Upper lobe of left lung (tissue), 6 donors: ENCODE results near the gene TRAK2. TPM values are rescaled to one million over a fixed set of nuclear protein-coding genes. Genes with fewer than 3 reads are reported as not detected.

Source experiments
- ATAC-seq, 2 donors: fragments of 200-7000 bp; cut with Tn5 transposase; one replicate each; pipeline ENCODE4 v1.9.1; 2022; ENCODE audit warnings: mild to moderate bottlenecking in 2 of 2, moderate library complexity in 2 of 2; ENCODE audit not compliant: low FRiP score in 2 of 2
- DNase-seq, 2 donors: peaks; one replicate each; pipeline ENCODE4 v3.0.0-alpha.2; 2019 to 2020
- H3K27ac ChIP-seq, 4 donors: fragments of 200-600 bp; sonication (generic); one replicate each; pipeline ENCODE4 v1.5.1; 2016 to 2019
- H3K27me3 ChIP-seq, 4 donors: fragments of 200-600 bp; sonication (generic); one replicate each; pipeline ENCODE4 v1.5.1; 2017 to 2019
- H3K36me3 ChIP-seq, 4 donors: fragments of 200-600 bp; sonication (generic); one replicate each; pipeline ENCODE4 v1.5.1; 2016 to 2019
- H3K4me1 ChIP-seq, 4 donors: fragments of 200-600 bp; sonication (generic); one replicate each; pipeline ENCODE4 v1.5.1; 2018 to 2019
- H3K4me3 ChIP-seq, 4 donors: fragments of 200-600 bp; sonication (generic); one replicate each; pipeline ENCODE4 v1.5.1; 2017 to 2019; ENCODE audit warnings: mild to moderate bottlenecking in 2 of 4, moderate library complexity in 1 of 4
- H3K9me3 ChIP-seq, 4 donors: fragments of 200-600 bp; sonication (generic); one replicate each; pipeline ENCODE4 v1.5.1; 2018 to 2019
- CTCF ChIP-seq, 6 experiments: fragments of 450-650 bp in 4 of 6; fragments of 200-600 bp in 2 of 6; sonication (generic) in 2 of 6; IDR thresholded peaks; one replicate each; pipeline ENCODE4 v1.5.1; 2016 to 2019; ENCODE audit warnings: antibody characterized with exemption in 6 of 6
- EP300 ChIP-seq, 4 donors: sonication (generic); formaldehyde crosslinking; IDR thresholded peaks; one replicate each; pipeline ENCODE4 v1.5.1; 2017; ENCODE audit warnings: antibody characterized with exemption in 4 of 4, control low read depth in 2 of 4
- POLR2A ChIP-seq, 4 donors: fragments of 450-650 bp; IDR thresholded peaks; one replicate each; pipeline ENCODE4 v1.5.1; 2016 to 2017; ENCODE audit warnings: antibody characterized with exemption in 4 of 4, mild to moderate bottlenecking in 2 of 4
- POLR2AphosphoS5 ChIP-seq, 2 donors: sonication (generic); formaldehyde crosslinking; IDR thresholded peaks; one replicate each; pipeline ENCODE4 v1.5.1; 2017; ENCODE audit warnings: antibody characterized with exemption in 2 of 2
- WGBS, 2 donors: methylation state at CpG; one replicate each; pipeline ENCODE4 v1.1.5; 2017 to 2018; 5-methylcytosine and 5-hydroxymethylcytosine counted together
- total RNA-seq, 6 donors: library from RNA; depleted of rRNA in 4 of 6; stranded (reverse); fragments of >200 nt in 4 of 6; gene quantifications; one replicate each; pipeline versions ENCODE4 v1.1.0 to v1.2.1, GENCODE V29; 2016 to 2021
- donor health status: DM: no; HTN: no; CAD: no; lungs with moderate emphysema.
- donor health status: DM: no; HTN: yes; CAD: no; lungs with severe emphysema.

TRAK2 gene
- total RNA-seq, 6 donors from 2014 or later = 23.5 to 58.7 (median 47.0) TPM

- Histone ChIP-seq H3K36me3 (no peaks in the 10 kb centered on the region), H3K27me3 (no peaks in the 10 kb centered on the region), H3K4me1 (peaks cover 28 to 72% (median 43%) of the 10 kb centered on the region in 4 donors), H3K9me3 (no peaks in the 10 kb centered on the region), H3K27ac (peak overlapping the region in 3 of 4 donors; percentile 12 to 77 (median 32)), H3K4me3 (no peak overlapping the region)
- no peak for DNase-seq
- WGBS, 2 donors = 24 to 26% methylated on average over 3 of the region's 3 CpGs
- TF ChIP-seq POLR2AphosphoS5 (IDR thresholded peaks at IDR 0.05) (peak in 1 of 2 donors; percentile 57), POLR2A (IDR thresholded peaks at IDR 0.05) (no peak), EP300 (IDR thresholded peaks at IDR 0.05) (no peak)
- peak in 1 of 2 donors; percentile 73 for ATAC-seq
Observed at GRCh38 chr2:201406077-201406662, 45.1 kb downstream of the TRAK2 start.

DNA sequence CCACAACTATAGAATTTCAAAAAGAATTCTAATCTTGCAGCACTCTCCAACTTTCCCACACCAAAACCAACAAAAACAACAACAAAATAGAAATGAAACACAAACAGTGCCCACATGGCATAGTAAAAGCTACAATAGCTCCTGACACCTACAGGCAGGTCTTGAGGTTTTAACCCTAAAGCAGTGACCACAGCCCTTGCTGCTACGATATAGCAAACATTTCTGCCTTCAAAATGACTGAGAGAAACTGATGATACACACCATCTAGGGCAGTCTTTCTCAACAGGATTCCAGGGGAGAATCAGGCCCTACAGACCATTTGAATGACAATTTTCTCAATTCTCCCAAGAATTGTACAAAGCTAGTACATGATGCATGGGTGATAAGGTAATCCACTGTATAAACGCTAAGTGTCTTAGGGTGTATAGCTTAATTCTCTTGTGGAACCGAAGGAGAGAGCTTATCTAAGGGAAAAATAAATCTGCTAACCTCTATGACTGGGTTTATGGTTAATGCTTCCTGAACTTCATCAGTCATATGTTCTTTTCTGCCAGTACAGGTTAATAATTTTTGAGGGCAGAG, 46.5 kb downstream of the TRAK2 start:
- Histone ChIP-seq H3K4me3 (no peak overlapping the region), H3K27me3 (no peaks in the 10 kb centered on the region), H3K9me3 (no peaks in the 10 kb centered on the region), H3K4me1 (peaks cover 28 to 63% (median 43%) of the 10 kb centered on the region in 4 donors), H3K36me3 (peaks cover 0 to 3% (median 0%) of the 10 kb centered on the region in 4 donors), H3K27ac (peak overlapping the region in 2 of 4 donors; percentile 32 to 77)
- ATAC-seq (no peak), DNase-seq (no peak)
- TF ChIP-seq CTCF (IDR thresholded peaks at IDR 0.05) (no peak), POLR2AphosphoS5 (IDR thresholded peaks at IDR 0.05) (no peak), POLR2A (IDR thresholded peaks at IDR 0.05) (no peak), EP300 (IDR thresholded peaks at IDR 0.05) (no peak)
- WGBS, 2 donors = 68 to 70% methylated on average over 3 of the region's 3 CpGs

GRCh38 chr2:201403880-201404279, 47.4 kb downstream of the TRAK2 start:
- WGBS, 2 donors = 70 to 71% methylated on average over 3 of the region's 3 CpGs
- Histone ChIP-seq H3K9me3 (no peaks in the 10 kb centered on the region), H3K27ac (peak overlapping the region in 1 of 4 donors; percentile 5), H3K4me1 (peaks cover 28 to 56% (median 41%) of the 10 kb centered on the region in 4 donors), H3K4me3 (no peak overlapping the region), H3K36me3 (peaks cover 0 to 9% (median 2%) of the 10 kb centered on the region in 4 donors), H3K27me3 (no peaks in the 10 kb centered on the region)
- ATAC-seq (no peak), DNase-seq (no peak)
- TF ChIP-seq CTCF (IDR thresholded peaks at IDR 0.05) = no peak
- no peak for TF ChIP-seq EP300 (IDR thresholded peaks at IDR 0.05)
- TF ChIP-seq POLR2AphosphoS5 (IDR thresholded peaks at IDR 0.05) = no peak
- no peak for TF ChIP-seq POLR2A (IDR thresholded peaks at IDR 0.05)

- Histone ChIP-seq H3K27me3 (no peaks in the 10 kb centered on the region), H3K4me1 (peaks cover 28 to 56% (median 41%) of the 10 kb centered on the region in 4 donors), H3K27ac (no peak overlapping the region), H3K4me3 (no peak overlapping the region), H3K9me3 (no peaks in the 10 kb centered on the region), H3K36me3 (peaks cover 0 to 16% (median 4%) of the 10 kb centered on the region in 4 donors)
- DNase-seq = no peak
- ATAC-seq = no peak
- WGBS, 2 donors = 72 to 78% methylated on average over 6 of the region's 6 CpGs
- no peak for TF ChIP-seq POLR2AphosphoS5 (IDR thresholded peaks at IDR 0.05)
- TF ChIP-seq CTCF (IDR thresholded peaks at IDR 0.05) = no peak
- TF ChIP-seq POLR2A (IDR thresholded peaks at IDR 0.05) = no peak
- no peak for TF ChIP-seq EP300 (IDR thresholded peaks at IDR 0.05)
Observed at GRCh38 chr2:201402651-201403562, 48.4 kb downstream of the TRAK2 start.

DNA sequence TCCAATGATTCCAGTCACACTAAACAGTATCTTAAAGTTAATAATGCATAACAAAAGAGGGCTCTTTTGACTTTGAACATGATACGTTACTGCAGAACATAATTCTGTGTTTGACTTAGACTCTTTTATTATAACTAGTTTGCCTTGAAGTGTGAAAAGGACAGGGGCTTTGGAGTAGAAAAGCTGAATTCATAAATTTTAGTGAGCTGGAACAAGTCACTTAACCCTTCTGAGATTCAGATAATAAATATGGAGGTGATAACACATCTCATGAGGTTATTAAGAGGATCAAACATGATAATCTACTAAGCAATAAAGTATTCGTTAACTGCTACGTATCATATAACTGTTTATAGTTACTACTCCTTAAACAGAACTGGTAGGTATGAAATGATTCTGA, 49.4 kb downstream of the TRAK2 start:
- H3K27me3 ChIP-seq = no peaks in the 10 kb centered on the region
- no peaks in the 10 kb centered on the region for H3K9me3 ChIP-seq
- H3K4me1 ChIP-seq = peaks cover 23 to 51% (median 37%) of the 10 kb centered on the region in 4 donors
- H3K4me3 ChIP-seq = no peak overlapping the region
- no peak for DNase-seq
- 91 to 95% methylated on average over 3 of the region's 3 CpGs for WGBS, 2 donors
- H3K36me3 ChIP-seq = peaks cover 0 to 27% (median 12%) of the 10 kb centered on the region in 4 donors
- no peak for TF ChIP-seq POLR2A (IDR thresholded peaks at IDR 0.05)
- no peak for TF ChIP-seq CTCF (IDR thresholded peaks at IDR 0.05)
- no peak for TF ChIP-seq POLR2AphosphoS5 (IDR thresholded peaks at IDR 0.05)
- TF ChIP-seq EP300 (IDR thresholded peaks at IDR 0.05) = no peak
- no peak overlapping the region for H3K27ac ChIP-seq
- ATAC-seq = no peak
